HG03460 (cell line): ENCODE data around the gene SYNGR4.
A peak's percentile ranks its signal among the peaks of the same experiment; 100 is the strongest.
"Not testable (repeated sequence)": the region's sequence is repeated elsewhere in the genome, so short reads cannot be mapped to it uniquely, and the experiment has no call there.

Experiments
- ATAC-seq: cut with Tn5 transposase; IDR thresholded peaks from one replicate; pipeline ENCODE4 v1.9.1; 2021; ENCODE audit not compliant: unreplicated experiment

Gene SYNGR4

DNA sequence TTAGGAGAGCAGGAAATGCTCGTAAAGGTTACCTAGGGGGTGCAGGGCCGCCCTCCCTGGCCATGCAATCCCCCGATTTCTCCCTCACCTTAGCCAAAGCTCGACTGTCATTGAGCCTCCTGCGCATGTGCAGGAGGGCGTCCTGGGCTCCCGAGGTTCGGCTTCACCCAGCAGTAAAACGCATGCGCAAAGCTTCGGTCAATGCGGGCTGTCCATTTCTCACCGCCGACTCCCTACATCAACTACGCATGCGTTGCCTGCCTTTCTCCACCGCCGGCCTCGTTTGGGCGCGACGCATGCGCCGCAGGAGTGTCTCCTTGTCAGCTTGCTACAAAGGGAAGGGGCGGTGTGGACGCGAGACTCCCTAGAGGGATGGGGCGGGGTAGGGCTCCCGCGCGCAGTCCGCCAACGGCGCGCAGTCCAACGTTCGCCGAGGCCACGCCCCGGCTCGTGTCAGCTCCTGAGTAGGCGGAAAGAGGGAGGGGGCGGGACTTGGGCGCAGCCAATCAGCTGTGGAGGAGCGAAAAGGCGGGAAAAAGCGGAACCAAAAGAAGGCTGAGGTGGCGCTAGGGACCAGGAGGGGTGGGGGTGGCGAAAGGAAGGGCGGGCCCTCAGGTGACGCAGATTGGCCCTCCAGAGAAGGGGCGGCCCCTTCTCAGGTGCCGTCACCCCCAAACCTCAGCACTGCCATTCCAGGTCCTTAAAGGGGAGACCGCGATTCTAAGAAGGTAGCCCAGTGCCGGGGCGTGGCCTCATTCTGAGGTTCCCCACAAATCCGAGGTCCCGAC is at the start of gene SYNGR4, which contains the start of gene TMEM143:
Gene SYNGR4 (plus strand): TSS at position 558 of the 788 bp plus-strand sequence. CDS start 1,476 bp downstream, outside the sequence.
Gene TMEM143 (minus strand): TSS at position 131 of the 788 bp plus-strand sequence. CDS start 20 bp downstream, at position 111.
- peak; percentile 79 for ATAC-seq

- no peak for ATAC-seq
These were observed 48.5 kb upstream of the SYNGR4 start for GRCh38 chr19:48315712-48316111.

DNA sequence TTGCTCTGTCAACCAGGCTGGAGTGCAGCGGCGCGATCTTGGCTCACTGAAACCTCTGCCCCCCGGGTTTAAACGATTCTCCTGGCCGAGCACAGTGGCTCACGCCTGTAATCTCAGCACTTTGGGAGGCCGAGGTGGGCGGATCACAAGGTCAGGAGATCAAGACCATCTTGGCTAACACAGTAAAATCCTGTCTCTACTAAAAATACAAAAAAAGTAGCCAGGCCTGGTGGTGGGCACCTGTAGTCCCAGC is 46.5 kb upstream of the SYNGR4 start:
- ATAC-seq, result not testable (repeated sequence)

DNA sequence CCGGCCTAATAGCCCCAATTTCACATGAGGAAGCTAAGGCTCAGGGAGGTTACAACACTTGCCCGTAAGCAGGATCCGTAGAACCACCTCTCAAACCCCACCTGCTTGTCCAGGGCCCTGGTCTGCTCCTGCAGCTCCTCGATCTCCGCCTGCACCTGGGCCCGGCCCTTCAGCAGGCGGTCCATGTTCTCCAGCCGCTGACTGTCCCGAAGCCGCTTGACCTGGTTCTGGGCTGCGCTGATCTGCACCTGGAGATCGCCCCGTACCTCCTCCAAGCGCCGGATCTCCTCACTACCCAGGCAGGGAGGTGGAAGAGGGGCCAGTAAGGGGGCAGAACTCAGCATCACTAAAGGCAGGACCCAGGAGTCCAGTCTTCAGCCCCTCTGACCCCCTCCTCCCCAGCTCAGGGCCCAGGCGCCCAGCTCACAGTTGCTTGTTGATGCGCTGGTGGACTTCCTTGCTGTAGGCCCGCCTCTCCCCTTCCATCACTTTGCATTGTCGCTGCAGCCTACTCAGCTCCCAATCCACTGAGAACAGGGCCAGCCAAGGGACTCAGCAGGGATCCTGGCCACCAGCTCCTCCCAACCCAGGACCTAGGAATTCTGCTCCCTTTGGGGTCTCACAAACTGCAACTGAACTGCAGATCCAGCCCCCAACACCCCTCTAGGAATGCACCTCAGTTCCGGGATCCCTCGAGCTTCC is 45.7 kb upstream of the SYNGR4 start:
- ATAC-seq, result no peak

- no peak for ATAC-seq
These were observed 44.3 kb upstream of the SYNGR4 start for GRCh38 chr19:48319647-48320541.

GRCh38 chr19:48321372-48321621 is 42.9 kb upstream of the SYNGR4 start:
- peak; percentile 51 for ATAC-seq

DNA sequence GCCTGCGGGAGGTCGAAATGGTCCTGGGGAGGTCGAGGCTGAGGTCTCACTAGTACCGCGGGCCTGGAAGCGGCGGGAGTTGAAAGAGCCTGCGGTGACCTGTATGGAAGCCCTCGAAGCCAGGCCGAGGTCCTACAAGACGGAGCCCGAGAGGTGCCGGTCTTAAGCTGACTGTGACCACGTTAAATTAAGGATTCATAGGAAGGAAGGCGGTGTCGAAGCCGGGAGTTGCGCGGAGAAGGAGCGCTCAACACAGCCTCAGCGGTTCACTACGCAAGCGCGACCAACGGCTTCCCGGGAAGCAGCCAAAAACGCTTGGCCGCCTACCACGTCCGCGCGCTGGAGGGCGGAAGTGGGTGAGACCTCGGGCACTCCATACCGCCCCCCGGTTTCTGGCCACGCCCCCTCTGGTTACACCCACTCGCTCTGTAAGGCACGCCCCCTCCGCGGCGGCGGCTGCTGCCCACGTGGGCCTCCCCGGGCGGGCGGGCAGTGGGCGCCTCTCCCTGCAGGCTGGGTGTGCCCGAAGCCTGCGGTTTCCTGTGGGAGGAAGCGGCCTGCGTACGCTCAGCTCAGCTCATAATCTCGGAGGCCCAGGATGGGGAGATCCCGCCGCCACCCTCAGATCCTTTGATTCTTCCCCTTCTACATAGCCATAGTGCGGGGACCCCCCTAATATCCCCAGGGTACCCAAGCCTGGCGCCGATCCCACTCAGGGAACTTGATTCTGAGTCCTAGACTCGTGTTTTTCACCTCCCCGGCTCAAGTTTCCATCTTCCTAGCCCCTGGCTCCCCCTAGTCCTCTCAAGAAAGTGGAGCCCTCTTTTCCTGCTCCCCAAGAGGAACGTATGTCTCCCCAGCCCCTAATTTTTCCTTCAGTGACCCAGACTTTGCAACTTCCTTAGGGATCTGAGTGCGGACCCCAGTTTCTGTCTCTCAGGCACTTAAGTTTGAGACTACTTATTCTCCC is 42.3 kb upstream of the SYNGR4 start:
- ATAC-seq, result peak; percentile 55

DNA sequence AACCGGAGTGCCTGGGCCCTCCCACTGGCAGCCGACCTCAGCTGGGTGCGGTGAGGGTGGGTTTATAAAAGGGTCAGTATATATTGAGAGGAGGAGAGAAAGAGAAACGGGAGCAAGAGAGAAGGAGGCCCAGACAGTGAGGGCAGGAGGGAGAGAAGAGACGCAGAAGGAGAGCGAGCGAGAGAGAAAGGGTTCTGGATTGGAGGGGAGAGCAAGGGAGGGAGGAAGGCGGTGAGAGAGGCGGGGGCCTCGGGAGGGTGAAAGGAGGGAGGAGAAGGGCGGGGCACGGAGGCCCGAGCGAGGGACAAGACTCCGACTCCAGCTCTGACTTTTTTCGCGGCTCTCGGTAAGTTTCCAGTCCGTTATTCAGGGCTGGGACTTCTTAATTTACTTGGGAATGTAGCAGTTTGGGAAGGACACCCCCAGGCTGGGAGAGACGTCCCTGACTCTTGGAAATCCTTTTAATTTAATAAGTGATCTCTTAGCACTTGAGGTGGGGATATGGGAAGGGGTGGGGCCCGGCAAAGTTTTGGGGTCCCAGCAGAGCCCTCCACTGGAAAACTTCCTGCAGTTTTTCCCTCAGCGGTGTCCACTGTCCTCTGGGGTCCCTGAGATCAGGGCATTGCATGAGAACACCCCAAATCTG is 38.8 kb upstream of the SYNGR4 start, which contains the start of gene EMP3:
Gene EMP3 (plus strand): TSS at position 288 of the 646 bp plus-strand sequence. CDS start 1,293 bp downstream, outside the sequence.
- ATAC-seq, result no peak

DNA sequence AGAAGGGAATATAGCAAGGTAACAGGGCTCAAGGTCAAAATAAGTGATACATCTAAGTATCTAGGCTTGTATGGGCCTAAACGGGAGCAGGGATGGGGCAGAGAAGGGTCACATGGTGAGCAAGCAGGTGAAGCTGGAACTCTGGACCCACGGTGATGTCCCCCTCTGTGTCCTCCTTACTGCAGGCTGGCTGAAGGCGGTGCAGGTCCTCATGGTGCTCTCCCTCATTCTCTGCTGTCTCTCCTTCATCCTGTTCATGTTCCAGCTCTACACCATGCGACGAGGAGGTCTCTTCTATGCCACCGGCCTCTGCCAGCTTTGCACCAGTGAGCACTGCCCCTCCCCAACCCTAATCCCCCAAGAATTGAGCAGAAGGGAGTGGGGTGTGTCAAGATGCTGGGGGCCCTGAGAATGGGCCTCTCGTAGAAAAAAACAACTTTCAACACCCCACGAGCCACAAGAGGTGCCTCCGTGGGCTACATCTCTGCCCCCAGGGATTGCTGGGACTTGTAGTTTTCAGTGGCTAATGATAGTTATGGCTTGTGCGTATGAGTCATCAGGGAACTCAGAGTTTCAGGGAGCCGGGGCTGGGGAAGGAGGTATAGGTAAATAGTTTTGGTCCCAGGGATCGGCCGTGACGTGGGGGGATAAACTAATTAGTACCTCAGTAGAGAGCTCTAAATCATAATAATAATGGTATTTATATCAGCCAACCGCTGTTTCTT is 34.8 kb upstream of the SYNGR4 start:
- no peak for ATAC-seq

GRCh38 chr19:48330012-48330681 is 34.0 kb upstream of the SYNGR4 start:
- no peak for ATAC-seq

DNA sequence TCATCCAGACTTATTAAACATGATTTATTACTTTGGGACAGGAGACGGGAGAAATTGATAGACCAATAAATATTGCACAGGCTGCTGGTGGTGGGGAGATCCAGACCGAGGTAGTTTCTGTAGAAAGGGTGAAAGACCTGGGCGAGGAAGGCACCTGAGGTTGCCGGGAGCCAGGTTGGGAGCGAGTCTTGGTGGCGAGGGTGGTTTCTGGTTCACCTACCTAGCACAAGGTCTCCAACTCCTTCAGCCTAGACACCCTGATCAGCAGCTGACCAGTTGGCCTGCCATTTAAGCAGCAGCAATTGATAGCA is 31.9 kb upstream of the SYNGR4 start:
- ATAC-seq, result no peak

GRCh38 chr19:48332662-48333466 is 31.3 kb upstream of the SYNGR4 start:
- ATAC-seq, result peak; percentile 56

- ATAC-seq, result peak; percentile 40
These were observed 30.4 kb upstream of the SYNGR4 start for GRCh38 chr19:48333467-48334384.

DNA sequence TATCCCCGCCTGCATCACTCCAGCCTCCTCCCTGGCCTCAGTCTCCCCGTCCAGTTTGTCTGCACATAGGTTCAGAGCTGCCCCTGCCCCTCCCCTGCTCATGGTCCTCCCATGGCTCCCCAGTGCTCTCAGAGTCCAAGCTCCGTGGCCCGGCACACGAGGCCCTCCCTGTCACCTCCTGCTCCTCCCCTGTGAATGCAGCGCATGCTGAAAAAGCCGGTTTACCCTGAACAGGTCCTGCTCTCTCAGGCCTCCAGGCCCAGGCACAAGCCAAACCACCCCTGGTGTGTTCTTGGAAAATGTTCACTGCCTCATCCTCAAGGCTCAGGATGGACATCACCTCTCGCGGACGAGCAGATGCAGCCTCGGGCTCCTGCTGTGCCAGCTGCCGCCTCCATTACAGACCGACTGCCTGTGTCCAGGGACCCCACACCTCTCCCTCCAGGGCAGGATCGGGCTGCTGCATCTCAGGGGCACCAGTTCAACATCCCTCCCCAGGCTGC is 25.9 kb upstream of the SYNGR4 start:
- no peak for ATAC-seq

GRCh38 chr19:48338802-48339503 is 25.2 kb upstream of the SYNGR4 start:
- ATAC-seq, result no peak

DNA sequence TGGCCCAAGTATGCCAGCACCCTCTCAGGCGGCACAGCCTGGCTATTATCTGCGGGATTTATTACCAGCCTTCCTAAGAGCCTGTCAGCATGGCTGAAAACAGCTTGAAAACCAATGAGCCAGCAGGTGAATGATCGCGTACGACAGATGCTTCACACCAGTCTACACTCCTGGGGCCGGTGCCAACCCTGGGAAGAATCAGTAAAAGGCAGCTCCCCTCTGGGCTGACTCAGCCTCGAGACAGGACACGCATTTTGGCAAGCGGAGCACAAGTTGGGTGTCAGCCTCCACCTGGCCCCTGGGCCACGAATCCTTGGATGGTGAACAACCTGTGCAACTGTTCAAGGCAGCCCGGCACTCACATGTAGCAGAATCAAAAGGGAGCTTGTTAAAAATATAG is 23.2 kb upstream of the SYNGR4 start:
- no peak for ATAC-seq
